GM12872 (cell line): ENCODE data around the gene GALT.

ENCODE experiments used
- CTCF ChIP-seq: IDR thresholded peaks from 3 replicates; pipeline ENCODE4 v1.5.1; 2011; ENCODE audit warnings: low read depth, mild to moderate bottlenecking, low read length, moderate library complexity; ENCODE audit not compliant: insufficient read depth

The GALT gene

GRCh38 chr9:34637356-34638137 is 8.9 kb upstream of the GALT start, which contains the start of gene SIGMAR1:
SIGMAR1 (minus strand) TSS chr9:34637787; CDS start chr9:34637697, 90 bp downstream.
- TF ChIP-seq CTCF = no peak

GRCh38 chr9:34638138-34638445 is 8.4 kb upstream of the GALT start:
- no peak for TF ChIP-seq CTCF

- TF ChIP-seq CTCF = no peak
Measured at GRCh38 chr9:34642679-34643078, 3.8 kb upstream of the GALT start.

GRCh38 chr9:34644766-34645314 is 1.6 kb upstream of the GALT start:
- TF ChIP-seq CTCF = no peak

- no peak for TF ChIP-seq CTCF
Measured at GRCh38 chr9:34647084-34647403, 569 bp downstream of the GALT start.

- TF ChIP-seq CTCF = no peak
Measured at GRCh38 chr9:34647651-34648050, 1.2 kb downstream of the GALT start.

GRCh38 chr9:34648673-34649072 is 2.2 kb downstream of the GALT start:
- no peak for TF ChIP-seq CTCF

- TF ChIP-seq CTCF = no peak
Measured at GRCh38 chr9:34650816-34651215, 4.3 kb downstream of the GALT start.
